ENCODE measurements around the gene KIF18A.

The KIF18A gene

DNA sequence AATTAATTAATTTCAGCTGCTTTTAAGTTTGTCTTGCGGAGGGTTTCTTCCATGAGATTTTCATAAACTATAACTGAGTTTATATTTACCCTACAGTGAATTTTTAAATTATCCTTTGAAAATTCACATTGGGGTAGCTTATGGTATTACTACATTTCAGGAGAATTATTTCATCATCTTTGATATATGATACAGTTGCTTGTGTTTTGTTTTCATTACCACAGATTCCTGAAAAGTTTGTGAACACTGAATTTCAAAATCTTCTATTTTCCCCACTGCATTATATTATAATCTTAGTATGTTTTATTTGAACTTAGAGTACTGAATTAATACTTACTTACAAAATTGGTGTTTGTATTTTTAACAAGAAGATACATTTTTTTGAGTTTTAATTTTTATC lies 24.6 kb upstream of the KIF18A start:
- Histone ChIP-seq H2BK120ac (ENCODE audit: low read depth, low read length) (no peak overlapping the region), H2BK15ac (ENCODE audit: low read length) (no peak overlapping the region), H2BK5ac (ENCODE audit: low read length) (no peak overlapping the region), H2AFZ (ENCODE audit: low read length) (no peak overlapping the region), H3K14ac (ENCODE audit: low read length) (no peak overlapping the region), H3K4ac (ENCODE audit: low read length) (no peak overlapping the region), H3K9ac (ENCODE audit: low read depth, low read length, poor library complexity) (no peak overlapping the region), H3K79me1 (ENCODE audit: low read depth, low read length) (no peaks in the 10 kb centered on the region), H3K27me3 (ENCODE audit: control insufficient read depth in 3 of 3, insufficient read depth in 3 of 3, low read depth in 1 of 3, low read length in 3 of 3) (no peaks in the 10 kb centered on the region), H3K27ac (replicated peaks; ENCODE audit: low read length) (no peak overlapping the region), H3K23ac (ENCODE audit: low read depth, low read length, poor library complexity) (no peak overlapping the region), H3K36me3 (replicated peaks in 1 of 2; ENCODE audit: control insufficient read depth in 2 of 2, insufficient read depth in 2 of 2, low read length in 2 of 2) (peaks cover 3 to 27% of the 10 kb centered on the region in 2 donors), H3K18ac (ENCODE audit: low read length) (no peak overlapping the region), H4K8ac (ENCODE audit: low read depth, low read length) (no peak overlapping the region), H2AK5ac (ENCODE audit: low read depth, low read length) (no peak overlapping the region), H3K4me2 (ENCODE audit: insufficient read depth, low read length, poor library complexity, severe bottlenecking) (no peak overlapping the region), H2BK12ac (ENCODE audit: low read length) (no peak overlapping the region), H3K4me3 (ENCODE audit: low read length in 2 of 2) (no peak overlapping the region), H3K9me3 (replicated peaks in 1 of 2; ENCODE audit: control insufficient read depth in 2 of 2, insufficient read depth in 1 of 2, low read depth in 1 of 2, low read length in 2 of 2) (peaks cover 2 to 38% of the 10 kb centered on the region in 2 donors), H3K4me1 (ENCODE audit: control insufficient read depth in 2 of 2, insufficient read depth in 1 of 2, low read depth in 1 of 2, low read length in 2 of 2) (no peaks in the 10 kb centered on the region), H4K91ac (ENCODE audit: low read depth, low read length, poor library complexity) (no peak overlapping the region)
- DNase-seq (ENCODE audit: low spot score), result no peak
- no CpG with 5 or more reads among the region's 1 CpG for WGBS, 2 donors (ENCODE audit: extremely low coverage in 2 of 2, insufficient read length in 2 of 2, insufficient replicate concordance in 1 of 2)

DNA sequence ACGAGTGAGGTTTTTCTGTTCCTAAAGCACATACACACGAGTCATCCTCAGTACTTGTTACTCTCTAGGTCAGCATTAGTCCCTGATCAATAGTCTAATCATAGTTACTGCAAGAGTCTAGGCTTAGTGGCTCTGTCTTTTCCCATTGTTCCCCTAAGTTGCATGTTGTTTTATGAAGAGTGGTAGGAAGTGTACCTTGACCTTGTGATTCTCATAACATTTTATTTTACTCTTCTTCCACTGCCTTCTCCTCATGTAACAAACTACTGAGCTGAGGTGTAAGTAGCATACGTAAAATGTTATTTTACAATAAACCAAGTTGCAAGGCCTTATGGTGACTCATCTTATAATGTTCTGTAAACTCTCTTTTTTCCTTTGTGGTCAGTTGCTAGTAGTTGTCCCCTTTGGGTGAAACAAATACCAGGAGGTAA lies 15.2 kb upstream of the KIF18A start:
- no peak overlapping the region for H2BK15ac ChIP-seq (ENCODE audit: low read length)
- no peak overlapping the region for H3K4ac ChIP-seq (ENCODE audit: low read length)
- H3K14ac ChIP-seq (ENCODE audit: low read length), result no peak overlapping the region
- no peaks in the 10 kb centered on the region for H3K4me1 ChIP-seq (ENCODE audit: control insufficient read depth in 2 of 2, insufficient read depth in 1 of 2, low read depth in 1 of 2, low read length in 2 of 2)
- H4K8ac ChIP-seq (ENCODE audit: low read depth, low read length), result no peak overlapping the region
- H3K4me2 ChIP-seq (ENCODE audit: insufficient read depth, low read length, poor library complexity, severe bottlenecking), result no peak overlapping the region
- H3K18ac ChIP-seq (ENCODE audit: low read length), result no peak overlapping the region
- DNase-seq (ENCODE audit: low spot score), result no peak
- H3K23ac ChIP-seq (ENCODE audit: low read depth, low read length, poor library complexity), result no peak overlapping the region
- H3K79me1 ChIP-seq (ENCODE audit: low read depth, low read length), result no peaks in the 10 kb centered on the region
- H3K9ac ChIP-seq (ENCODE audit: low read depth, low read length, poor library complexity), result no peak overlapping the region
- peaks cover 0 to 43% of the 10 kb centered on the region in 2 donors for H3K36me3 ChIP-seq (replicated peaks in 1 of 2; ENCODE audit: control insufficient read depth in 2 of 2, insufficient read depth in 2 of 2, low read length in 2 of 2)
- no peak overlapping the region for H2AK5ac ChIP-seq (ENCODE audit: low read depth, low read length)
- no peak overlapping the region for H2BK5ac ChIP-seq (ENCODE audit: low read length)
- no peaks in the 10 kb centered on the region for H3K27me3 ChIP-seq (ENCODE audit: control insufficient read depth in 3 of 3, insufficient read depth in 3 of 3, low read depth in 1 of 3, low read length in 3 of 3)
- no peak overlapping the region for H2AFZ ChIP-seq (ENCODE audit: low read length)
- H3K9me3 ChIP-seq (replicated peaks in 1 of 2; ENCODE audit: control insufficient read depth in 2 of 2, insufficient read depth in 1 of 2, low read depth in 1 of 2, low read length in 2 of 2), result no peaks in the 10 kb centered on the region
- no peak overlapping the region for H2BK120ac ChIP-seq (ENCODE audit: low read depth, low read length)
- no peak overlapping the region for H3K4me3 ChIP-seq (ENCODE audit: low read length in 2 of 2)
- H4K91ac ChIP-seq (ENCODE audit: low read depth, low read length, poor library complexity), result no peak overlapping the region
- no peak overlapping the region for H3K27ac ChIP-seq (replicated peaks; ENCODE audit: low read length)
- WGBS, 2 donors (ENCODE audit: extremely low coverage in 2 of 2, insufficient read length in 2 of 2, insufficient replicate concordance in 1 of 2), result no CpG with 5 or more reads among the region's 3 CpGs
- H2BK12ac ChIP-seq (ENCODE audit: low read length), result no peak overlapping the region

DNA sequence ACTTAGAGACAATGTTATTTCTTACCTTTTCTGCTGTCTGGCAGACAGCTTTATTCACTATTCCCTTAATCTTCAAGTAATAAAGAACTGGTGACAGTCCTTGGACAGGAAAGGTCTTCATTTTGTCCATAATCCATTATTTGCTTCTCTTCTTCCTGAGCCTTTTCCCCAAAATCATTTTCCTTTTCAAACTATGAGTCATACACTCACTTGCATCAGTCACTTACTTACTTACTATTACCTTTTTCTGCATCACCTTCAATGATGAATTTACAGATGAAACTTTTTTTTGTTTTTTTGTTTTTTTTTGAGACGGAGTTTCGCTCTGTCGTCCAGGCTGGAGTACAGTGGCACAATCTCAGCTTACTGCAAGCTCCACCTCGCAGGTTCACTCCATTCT lies 9.8 kb upstream of the KIF18A start:
- Histone ChIP-seq H2AK5ac (ENCODE audit: low read depth, low read length) (no peak overlapping the region), H3K9me3 (replicated peaks in 1 of 2; ENCODE audit: control insufficient read depth in 2 of 2, insufficient read depth in 1 of 2, low read depth in 1 of 2, low read length in 2 of 2) (no peaks in the 10 kb centered on the region), H3K14ac (ENCODE audit: low read length) (no peak overlapping the region), H4K91ac (ENCODE audit: low read depth, low read length, poor library complexity) (no peak overlapping the region), H4K8ac (ENCODE audit: low read depth, low read length) (no peak overlapping the region), H3K4me1 (ENCODE audit: control insufficient read depth in 2 of 2, insufficient read depth in 1 of 2, low read depth in 1 of 2, low read length in 2 of 2) (no peaks in the 10 kb centered on the region), H3K18ac (ENCODE audit: low read length) (no peak overlapping the region), H3K4ac (ENCODE audit: low read length) (no peak overlapping the region), H3K27me3 (ENCODE audit: control insufficient read depth in 3 of 3, insufficient read depth in 3 of 3, low read depth in 1 of 3, low read length in 3 of 3) (no peaks in the 10 kb centered on the region), H3K36me3 (replicated peaks in 1 of 2; ENCODE audit: control insufficient read depth in 2 of 2, insufficient read depth in 2 of 2, low read length in 2 of 2) (peaks cover 0 to 54% of the 10 kb centered on the region in 2 donors), H2BK120ac (ENCODE audit: low read depth, low read length) (no peak overlapping the region), H3K23ac (ENCODE audit: low read depth, low read length, poor library complexity) (no peak overlapping the region), H2BK15ac (ENCODE audit: low read length) (no peak overlapping the region), H3K9ac (ENCODE audit: low read depth, low read length, poor library complexity) (no peak overlapping the region), H3K4me3 (ENCODE audit: low read length in 2 of 2) (no peak overlapping the region), H2AFZ (ENCODE audit: low read length) (no peak overlapping the region), H3K27ac (replicated peaks; ENCODE audit: low read length) (no peak overlapping the region), H2BK12ac (ENCODE audit: low read length) (no peak overlapping the region), H2BK5ac (ENCODE audit: low read length) (no peak overlapping the region), H3K79me1 (ENCODE audit: low read depth, low read length) (no peaks in the 10 kb centered on the region), H3K4me2 (ENCODE audit: insufficient read depth, low read length, poor library complexity, severe bottlenecking) (no peak overlapping the region)
- DNase-seq (ENCODE audit: low spot score), result no peak
- WGBS, 2 donors (ENCODE audit: extremely low coverage in 2 of 2, insufficient read length in 2 of 2, insufficient replicate concordance in 1 of 2), result no CpG with 5 or more reads among the region's 4 CpGs

DNA sequence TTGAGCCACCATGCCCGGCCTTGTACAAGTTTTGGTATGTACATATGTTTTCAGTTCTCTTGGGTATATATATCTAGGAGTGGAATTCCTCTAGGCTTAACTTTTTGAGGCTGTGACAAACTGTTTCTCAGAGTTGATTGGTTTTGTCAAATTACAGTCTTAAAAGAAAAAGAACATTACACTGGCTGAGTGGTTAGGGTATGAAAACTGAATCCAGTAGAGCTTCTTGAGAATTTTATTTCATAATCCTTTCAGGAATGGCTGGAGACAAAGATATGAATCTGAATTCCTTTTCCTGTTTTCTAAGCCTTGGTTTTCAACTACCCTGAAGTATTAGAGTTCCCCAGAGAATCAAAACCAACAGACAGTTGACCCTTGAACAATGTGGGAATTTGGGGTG lies 6.8 kb upstream of the KIF18A start:
- Histone ChIP-seq H2BK15ac (ENCODE audit: low read length) (no peak overlapping the region), H2BK12ac (ENCODE audit: low read length) (no peak overlapping the region), H3K14ac (ENCODE audit: low read length) (no peak overlapping the region), H2BK120ac (ENCODE audit: low read depth, low read length) (no peak overlapping the region), H2AK5ac (ENCODE audit: low read depth, low read length) (no peak overlapping the region), H2AFZ (ENCODE audit: low read length) (no peak overlapping the region), H3K4me1 (ENCODE audit: control insufficient read depth in 2 of 2, insufficient read depth in 1 of 2, low read depth in 1 of 2, low read length in 2 of 2) (peaks cover 0 to under 1% of the 10 kb centered on the region in 2 donors), H3K23ac (ENCODE audit: low read depth, low read length, poor library complexity) (no peak overlapping the region), H4K91ac (ENCODE audit: low read depth, low read length, poor library complexity) (no peak overlapping the region), H3K79me1 (ENCODE audit: low read depth, low read length) (no peaks in the 10 kb centered on the region), H3K36me3 (replicated peaks in 1 of 2; ENCODE audit: control insufficient read depth in 2 of 2, insufficient read depth in 2 of 2, low read length in 2 of 2) (peaks cover 0 to 70% of the 10 kb centered on the region in 2 donors), H3K4me3 (ENCODE audit: low read length in 2 of 2) (no peak overlapping the region), H3K9ac (ENCODE audit: low read depth, low read length, poor library complexity) (no peak overlapping the region), H3K4me2 (ENCODE audit: insufficient read depth, low read length, poor library complexity, severe bottlenecking) (no peak overlapping the region), H3K18ac (ENCODE audit: low read length) (no peak overlapping the region), H2BK5ac (ENCODE audit: low read length) (no peak overlapping the region), H4K8ac (ENCODE audit: low read depth, low read length) (no peak overlapping the region), H3K27me3 (ENCODE audit: control insufficient read depth in 3 of 3, insufficient read depth in 3 of 3, low read depth in 1 of 3, low read length in 3 of 3) (no peaks in the 10 kb centered on the region), H3K27ac (replicated peaks; ENCODE audit: low read length) (no peak overlapping the region), H3K4ac (ENCODE audit: low read length) (no peak overlapping the region), H3K9me3 (replicated peaks in 1 of 2; ENCODE audit: control insufficient read depth in 2 of 2, insufficient read depth in 1 of 2, low read depth in 1 of 2, low read length in 2 of 2) (no peaks in the 10 kb centered on the region)
- DNase-seq (ENCODE audit: low spot score), result no peak
- whole genome bisulfite sequencing, 2 donors (ENCODE audit: extremely low coverage in 2 of 2, insufficient read length in 2 of 2, insufficient replicate concordance in 1 of 2), result no CpG with 5 or more reads among the region's 1 CpG

All from neuronal stem cell (in vitro differentiated cells).